Pancreas (tissue), 10 donors: Measurements from ENCODE around the gene UBA1. TPM values are rescaled to one million over a fixed set of nuclear protein-coding genes. Genes with fewer than 3 reads are reported as not detected.

Source experiments
- ATAC-seq, 4 donors: fragments of 200-7000 bp; cut with Tn5 transposase; one replicate each; pipeline versions ENCODE4 v1.8.0 to v1.9.1; 2020; ENCODE audit warnings: mild to moderate bottlenecking in 4 of 4, moderate library complexity in 4 of 4
- DNase-seq, 6 donors: peaks; one replicate each; pipeline ENCODE4 v3.0.0-alpha.2; 2020
- FAIRE-seq: peaks from 2 replicates; lab custom pipeline; 2012; peaks lifted over from hg19 to GRCh38; lab: Jason Lieb, UNC
- H3K27ac ChIP-seq, 4 donors: fragments of 200-600 bp; sonication (generic); 1 replicate in 3 of 4; 2 replicates in 1 of 4; pipeline versions ENCODE4 v1.5.0 to v1.8.0; 2020
- H3K27me3 ChIP-seq, 4 donors: fragments of 200-600 bp; one replicate each; pipeline ENCODE4 v1.8.0; 2021
- H3K36me3 ChIP-seq, 3 donors: fragments of 200-600 bp; sonication (generic) in 1 of 3; one replicate each; pipeline versions ENCODE4 v1.5.0 to v1.8.0; 2020 to 2021
- H3K4me1 ChIP-seq, 3 donors: fragments of 200-600 bp; one replicate each; pipeline ENCODE4 v1.8.0; 2021
- H3K4me3 ChIP-seq, 4 donors: fragments of 200-600 bp; sonication (generic) in 2 of 4; one replicate each; pipeline versions ENCODE4 v1.5.0 to v1.8.0; 2020 to 2021
- H3K9me3 ChIP-seq, 4 donors: fragments of 200-600 bp; one replicate each; pipeline ENCODE4 v1.8.0; 2021
- CTCF ChIP-seq, 4 donors: fragments of 200-600 bp; sonication (generic) in 3 of 4; IDR thresholded peaks; one replicate each; pipeline versions ENCODE4 v1.5.0 to v1.8.0; 2021; ENCODE audit warnings: antibody characterized with exemption in 4 of 4
- WGBS, 2 donors: extraction: QIAGEN DNeasy Blood & Tissue Kit; methylation state at CpG; one replicate each; pipeline ENCODE4 v1.1.7; 2013; 5-methylcytosine and 5-hydroxymethylcytosine counted together
- intact Hi-C, 3 donors: fragments of 100-400 bp; cut with DNase I; formaldehyde crosslinking; loops; one replicate each; pipeline versions ENCODE4 v1.11.1 to v1.14.2; 2022
- polyA plus RNA-seq, 2 donors: library from polyadenylated mRNA; stranded (reverse); fragments of 200-250 nt; gene quantifications; one replicate each; pipeline ENCODE4 v1.2.3, GENCODE V29; 2013
- total RNA-seq, 6 donors: library from RNA; stranded (reverse); fragmentation: NEBNext Ultra II Directional in 4 of 6; extraction: Animal tissue kit (Norgen Biotek cat#: 25700) in 4 of 6; gene quantifications; one replicate each; pipeline versions ENCODE4 v1.2.1 to v1.2.4, GENCODE V29; 2021 to 2023
- donor health status: healthy with polysubstance abuse.
- donor health status: DM: no; HTN: no; CAD: no; lungs with moderate emphysema.
- donor health status: DM: no; HTN: no; CAD: no.
- donor health status: control.
- donor health status: control.
- donor health status: Bipolar disorder and iron deficiency.
- donor health status: DM: yes; HTN: yes; CAD: no.
- donor health status: DM: no; HTN: no; CAD: no.
- donor health status: DM: no; HTN: no; CAD: no.
- donor health status: DM: yes; HTN: yes; CAD: no.

Gene UBA1
- total and polyA plus RNA-seq, 8 donors, result 49.0 to 117 (median 64.3) TPM

- ATAC-seq (no peak), DNase-seq (peak in 1 of 6 donors; percentile 41), FAIRE-seq (no peak)
- intact Hi-C loops, result no loop called here
- no peak for TF ChIP-seq CTCF (IDR thresholded peaks at IDR 0.05)
- peaks cover 0 to 5% (median 3%) of the 10 kb centered on the region in 3 donors for H3K36me3 ChIP-seq
- no peak overlapping the region for H3K27ac ChIP-seq
- H3K27me3 ChIP-seq, result peaks cover 0 to 2% (median 0%) of the 10 kb centered on the region in 4 donors
- H3K4me3 ChIP-seq, result no peak overlapping the region
- no peaks in the 10 kb centered on the region for H3K4me1 ChIP-seq
- H3K9me3 ChIP-seq, result no peaks in the 10 kb centered on the region
- 78 to 90% methylated on average over 18 of the region's 18 CpGs for WGBS, 2 donors
Measured at GRCh38 chrX:47172971-47173792, 20.4 kb upstream of the UBA1 start.

GRCh38 chrX:47174376-47174775 lies 19.3 kb upstream of the UBA1 start:
- no peak for TF ChIP-seq CTCF (IDR thresholded peaks at IDR 0.05)
- DNase-seq, result no peak
- Histone ChIP-seq H3K27me3 (peaks cover 0 to 2% (median 0%) of the 10 kb centered on the region in 4 donors), H3K36me3 (peaks cover 0 to 5% (median 3%) of the 10 kb centered on the region in 3 donors), H3K4me3 (no peak overlapping the region), H3K27ac (no peak overlapping the region), H3K4me1 (no peaks in the 10 kb centered on the region), H3K9me3 (no peaks in the 10 kb centered on the region)
- 78 to 92% methylated on average over 12 of the region's 12 CpGs for WGBS, 2 donors
- no peak for ATAC-seq
- intact Hi-C loops, result no loop called here
- no peak for FAIRE-seq

- Histone ChIP-seq H3K36me3 (peaks cover 0 to 5% (median under 1%) of the 10 kb centered on the region in 3 donors), H3K9me3 (no peaks in the 10 kb centered on the region), H3K4me1 (no peaks in the 10 kb centered on the region), H3K27me3 (peaks cover 0 to under 1% (median 0%) of the 10 kb centered on the region in 4 donors), H3K27ac (no peak overlapping the region), H3K4me3 (no peak overlapping the region)
- FAIRE-seq (no peak), ATAC-seq (no peak), DNase-seq (peak in 1 of 6 donors; percentile 48)
- no peak for TF ChIP-seq CTCF (IDR thresholded peaks at IDR 0.05)
- intact Hi-C loops, result no loop called here
- 85 to 88% methylated on average over 23 of the region's 23 CpGs for WGBS, 2 donors
Measured at GRCh38 chrX:47174846-47175587, 18.6 kb upstream of the UBA1 start.

- Histone ChIP-seq H3K9me3 (no peaks in the 10 kb centered on the region), H3K27ac (no peak overlapping the region), H3K27me3 (no peaks in the 10 kb centered on the region), H3K36me3 (peaks cover 0 to 5% (median 0%) of the 10 kb centered on the region in 3 donors), H3K4me1 (no peaks in the 10 kb centered on the region), H3K4me3 (no peak overlapping the region)
- WGBS, 2 donors, result 90 to 97% methylated on average over 12 of the region's 12 CpGs
- DNase-seq (peak in 1 of 6 donors; percentile 34), ATAC-seq (no peak), FAIRE-seq (no peak)
- intact Hi-C loops, result no loop called here
- TF ChIP-seq CTCF (IDR thresholded peaks at IDR 0.05), result no peak
Measured at GRCh38 chrX:47175588-47175980, 18.0 kb upstream of the UBA1 start.
